Measurements from ENCODE around the gene APOC4. TPM values are rescaled to one million over a fixed set of nuclear protein-coding genes. Genes with fewer than 3 reads are reported as not detected.

Gene APOC4
- total RNA-seq, 2 donors from 2014 or later = not detected

GRCh38 chr19:44988896-44989556, 47.0 kb downstream of the APOC4 start:
- no peaks in the 10 kb centered on the region for H3K9me3 ChIP-seq
- peaks cover 3 to 6% of the 10 kb centered on the region in 2 donors for H3K36me3 ChIP-seq
- H3K27ac ChIP-seq = no peak overlapping the region
- TF ChIP-seq POLR2AphosphoS5 (IDR thresholded peaks at IDR 0.05) = no peak
- TF ChIP-seq POLR2A (IDR thresholded peaks at IDR 0.05) = no peak
- TF ChIP-seq CTCF (IDR thresholded peaks at IDR 0.05) = peak in 2 of 4 experiments; percentile 51 to 55
- no peaks in the 10 kb centered on the region for H3K4me1 ChIP-seq (replicated peaks)
- WGBS = 77% methylated on average over 15 of the region's 15 CpGs
- no peak overlapping the region for H3K4me3 ChIP-seq
- intact Hi-C loops (cut with DNase I) = no loop called here
- no peaks in the 10 kb centered on the region for H3K27me3 ChIP-seq (replicated peaks; ENCODE audit: insufficient read depth)
- peak; percentile 40 for DNase-seq (ENCODE audit: low spot score)

GRCh38 chr19:44990459-44990858, 48.4 kb downstream of the APOC4 start:
- Histone ChIP-seq H3K4me1 (replicated peaks) (no peaks in the 10 kb centered on the region), H3K36me3 (peaks cover 0 to 6% of the 10 kb centered on the region in 2 donors), H3K4me3 (no peak overlapping the region), H3K9me3 (no peaks in the 10 kb centered on the region), H3K27me3 (replicated peaks; ENCODE audit: insufficient read depth) (no peaks in the 10 kb centered on the region), H3K27ac (no peak overlapping the region)
- intact Hi-C loops (cut with DNase I) = no loop called here
- WGBS = 95% methylated on average over 14 of the region's 14 CpGs
- TF ChIP-seq POLR2AphosphoS5 (IDR thresholded peaks at IDR 0.05) = no peak
- TF ChIP-seq POLR2A (IDR thresholded peaks at IDR 0.05) = no peak
- TF ChIP-seq CTCF (IDR thresholded peaks at IDR 0.05) = no peak
- DNase-seq (ENCODE audit: low spot score) = no peak

GRCh38 chr19:44990966-44991365, 48.9 kb downstream of the APOC4 start:
- Histone ChIP-seq H3K4me3 (no peak overlapping the region), H3K9me3 (no peaks in the 10 kb centered on the region), H3K27ac (no peak overlapping the region), H3K27me3 (replicated peaks; ENCODE audit: insufficient read depth) (no peaks in the 10 kb centered on the region), H3K4me1 (replicated peaks) (no peaks in the 10 kb centered on the region), H3K36me3 (peaks cover 0 to 6% of the 10 kb centered on the region in 2 donors)
- no peak for DNase-seq (ENCODE audit: low spot score)
- no peak for TF ChIP-seq POLR2AphosphoS5 (IDR thresholded peaks at IDR 0.05)
- no peak for TF ChIP-seq POLR2A (IDR thresholded peaks at IDR 0.05)
- no peak for TF ChIP-seq CTCF (IDR thresholded peaks at IDR 0.05)
- intact Hi-C loops (cut with DNase I) = no loop called here
- 85% methylated on average over 11 of the region's 12 CpGs for WGBS

GRCh38 chr19:44992336-44993163, 50.5 kb downstream of the APOC4 start:
- DNase-seq (ENCODE audit: low spot score) = no peak
- H3K27me3 ChIP-seq (replicated peaks; ENCODE audit: insufficient read depth) = no peaks in the 10 kb centered on the region
- H3K36me3 ChIP-seq = peaks cover 0 to 6% of the 10 kb centered on the region in 2 donors
- H3K9me3 ChIP-seq = no peaks in the 10 kb centered on the region
- no peaks in the 10 kb centered on the region for H3K4me1 ChIP-seq (replicated peaks)
- 89% methylated on average over 41 of the region's 44 CpGs for WGBS
- intact Hi-C loops (cut with DNase I) = no loop called here
- H3K27ac ChIP-seq = no peak overlapping the region
- H3K4me3 ChIP-seq = no peak overlapping the region
- TF ChIP-seq POLR2AphosphoS5 (IDR thresholded peaks at IDR 0.05) = no peak
- no peak for TF ChIP-seq POLR2A (IDR thresholded peaks at IDR 0.05)
- no peak for TF ChIP-seq CTCF (IDR thresholded peaks at IDR 0.05)

Data from prostate gland (tissue), 2 donors.